Upper lobe of left lung (tissue), 4 donors: Measurements from ENCODE around the gene INSR.
A peak's percentile ranks its signal among the peaks of the same experiment; 100 is the strongest.

Experiments used
- POLR2A ChIP-seq, 4 donors: fragments of 450-650 bp; IDR thresholded peaks; one replicate each; pipeline ENCODE4 v1.5.1; 2016 to 2017; ENCODE audit warnings: antibody characterized with exemption in 4 of 4, mild to moderate bottlenecking in 2 of 4
- POLR2AphosphoS5 ChIP-seq, 2 donors: sonication (generic); formaldehyde crosslinking; IDR thresholded peaks; one replicate each; pipeline ENCODE4 v1.5.1; 2017; ENCODE audit warnings: antibody characterized with exemption in 2 of 2
- TF ChIP-seq, protein P1 (sequence below), 6 experiments: fragments of 450-650 bp in 4 of 6; fragments of 200-600 bp in 2 of 6; sonication (generic) in 2 of 6; IDR thresholded peaks; one replicate each; pipeline ENCODE4 v1.5.1; 2016 to 2019; ENCODE audit warnings: antibody characterized with exemption in 6 of 6

- TF ChIP-seq, protein P1, sequence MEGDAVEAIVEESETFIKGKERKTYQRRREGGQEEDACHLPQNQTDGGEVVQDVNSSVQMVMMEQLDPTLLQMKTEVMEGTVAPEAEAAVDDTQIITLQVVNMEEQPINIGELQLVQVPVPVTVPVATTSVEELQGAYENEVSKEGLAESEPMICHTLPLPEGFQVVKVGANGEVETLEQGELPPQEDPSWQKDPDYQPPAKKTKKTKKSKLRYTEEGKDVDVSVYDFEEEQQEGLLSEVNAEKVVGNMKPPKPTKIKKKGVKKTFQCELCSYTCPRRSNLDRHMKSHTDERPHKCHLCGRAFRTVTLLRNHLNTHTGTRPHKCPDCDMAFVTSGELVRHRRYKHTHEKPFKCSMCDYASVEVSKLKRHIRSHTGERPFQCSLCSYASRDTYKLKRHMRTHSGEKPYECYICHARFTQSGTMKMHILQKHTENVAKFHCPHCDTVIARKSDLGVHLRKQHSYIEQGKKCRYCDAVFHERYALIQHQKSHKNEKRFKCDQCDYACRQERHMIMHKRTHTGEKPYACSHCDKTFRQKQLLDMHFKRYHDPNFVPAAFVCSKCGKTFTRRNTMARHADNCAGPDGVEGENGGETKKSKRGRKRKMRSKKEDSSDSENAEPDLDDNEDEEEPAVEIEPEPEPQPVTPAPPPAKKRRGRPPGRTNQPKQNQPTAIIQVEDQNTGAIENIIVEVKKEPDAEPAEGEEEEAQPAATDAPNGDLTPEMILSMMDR (IDR thresholded peaks at IDR 0.05): no peak
- TF ChIP-seq POLR2A (IDR thresholded peaks at IDR 0.05) (no peak), POLR2AphosphoS5 (IDR thresholded peaks at IDR 0.05) (peak; percentile 24 to 35)
Observed at GRCh38 chr19:7188698-7189629, 105.2 kb downstream of the INSR start.
